ENCODE data around the gene CADM1. TPM values are rescaled to one million over a fixed set of nuclear protein-coding genes. Genes with fewer than 3 reads are reported as not detected.

The CADM1 gene
- total and polyA plus RNA-seq, 10 of the 15 experiments (the other 5 are each of a cell fraction or from before 2014, with no cell fraction given): 0.03 to 0.48 (median 0.15) TPM; not detected in 3

DNA sequence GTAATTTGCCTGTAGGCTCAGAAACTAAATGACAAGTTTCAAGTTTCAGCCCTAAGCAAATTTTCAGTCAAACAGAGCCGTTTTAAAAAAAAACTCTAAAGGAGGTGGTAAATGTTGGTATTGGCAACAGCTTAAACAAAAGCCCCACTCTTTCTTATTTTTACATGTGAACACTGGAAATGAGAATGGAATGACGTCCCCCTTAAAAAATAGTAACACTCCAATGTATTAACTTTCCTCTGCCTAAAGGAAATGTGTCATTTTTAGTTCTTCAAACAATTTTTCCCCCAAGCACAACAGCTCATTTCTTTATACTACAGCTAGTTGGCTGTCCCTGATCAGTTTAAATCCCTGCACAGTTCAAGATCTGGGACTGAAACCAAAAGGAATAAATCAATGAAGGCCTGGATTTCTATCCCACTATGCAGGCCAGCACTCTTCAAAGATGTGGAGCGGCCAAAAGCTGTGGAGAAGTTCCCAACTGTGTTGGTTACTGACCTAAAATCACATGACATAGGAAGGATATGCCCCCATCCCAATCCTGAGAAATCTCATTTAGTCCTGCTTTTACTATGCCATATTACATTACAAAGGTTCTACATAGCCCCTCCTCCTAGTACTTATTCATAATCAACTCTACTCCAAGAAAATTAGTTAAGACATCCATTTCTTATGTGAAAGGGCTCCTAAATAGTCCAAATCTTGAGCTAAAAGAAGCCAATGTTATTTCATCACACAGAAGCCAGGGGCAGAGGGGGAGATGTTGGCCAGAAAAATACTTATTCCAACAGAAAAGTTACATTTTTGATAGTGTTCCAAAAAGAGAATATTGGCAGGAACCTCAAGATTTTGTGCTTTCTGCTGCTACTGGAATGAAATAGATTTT lies 95.9 kb downstream of the CADM1 start (continued):
- TF ChIP-seq MYB (IDR thresholded peaks at IDR 0.05; ENCODE audit: borderline replicate concordance, low read depth, low read length) (no peak), EED (IDR thresholded peaks at IDR 0.05; ENCODE audit: low read depth) (no peak), EGR1 (IDR thresholded peaks at IDR 0.05; ENCODE audit: borderline replicate concordance in 1 of 2, low read depth in 2 of 2, low read length in 2 of 2) (no peak), GABPA (IDR thresholded peaks at IDR 0.05; ENCODE audit: low read depth) (no peak), SIX5 (IDR thresholded peaks at IDR 0.05; ENCODE audit: low read depth, low read length, severe bottlenecking) (no peak), ATF2 (IDR thresholded peaks at IDR 0.05; ENCODE audit: low read length) (no peak), SUPT20H (IDR thresholded peaks at IDR 0.05; ENCODE audit: borderline replicate concordance, control insufficient read depth, low read depth, low read length) (no peak), TCF3 (IDR thresholded peaks at IDR 0.05; ENCODE audit: borderline replicate concordance, insufficient read depth, low read depth, low read length) (no peak), MXI1 (IDR thresholded peaks at IDR 0.05; ENCODE audit: low read depth, low read length) (no peak), RELA (IDR thresholded peaks at IDR 0.05; ENCODE audit: borderline replicate concordance, partially characterized antibody) (no peak), MAX (IDR thresholded peaks at IDR 0.05; ENCODE audit: low read depth, low read length) (no peak)
